AG04450 (cell line): ENCODE results near the gene KYAT1. TPM values are rescaled to one million over a fixed set of nuclear protein-coding genes. Genes with fewer than 3 reads are reported as not detected.
A peak's percentile ranks its signal among the peaks of the same experiment; 100 is the strongest.
"Not testable (repeated sequence)": the region's sequence is repeated elsewhere in the genome, so short reads cannot be mapped to it uniquely, and the experiment has no call there.

Source experiments
- CTCF ChIA-PET: fragments of 300-600, 350-600 bp; formaldehyde crosslinking; extraction: SDS; loops from one replicate; lab custom pipeline; 2022; ENCODE audit warnings: antibody characterized with exemption, inconsistent platforms; lab: Charles Lee
- POLR2A ChIA-PET: fragments of 350-600 bp; formaldehyde crosslinking; extraction: SDS; loops from one replicate; lab custom pipeline; 2021; ENCODE audit warnings: antibody characterized with exemption, inconsistent platforms; lab: Yijun Ruan, JAX
- DNase-seq: peaks from one replicate; pipeline ENCODE4 v3.0.0-alpha.2; 2011; ENCODE audit warnings: low read depth, low spot score
- H3K27ac ChIP-seq: one replicate; pipeline ENCODE4 v1.5.1; 2012; ENCODE audit warnings: low read depth, low read length, control low read depth
- H3K27me3 ChIP-seq: one replicate; pipeline ENCODE4 v1.6.0; 2012; ENCODE audit warnings: low read length; ENCODE audit not compliant: control insufficient read depth, insufficient read depth
- H3K4me3 ChIP-seq: 2 replicates; pipeline ENCODE4 v1.5.1; 2011; ENCODE audit warnings: mild to moderate bottlenecking, low read depth, low read length, control low read depth
- H3K9me3 ChIP-seq: 2 replicates; pipeline ENCODE4 v1.5.1; 2012; ENCODE audit warnings: low read length; ENCODE audit not compliant: control insufficient read depth, insufficient read depth
- polyA plus RNA-seq: library from polyadenylated mRNA; depleted of rRNA; stranded (reverse); fragments of >200 nt; gene quantifications from 2 replicates; pipeline ENCODE4 v1.2.3, GENCODE V29; 2011
- TF ChIP-seq, protein P1 (sequence below): IDR thresholded peaks from 2 replicates; pipeline ENCODE4 v1.5.1; 2011; ENCODE audit warnings: low read depth, low read length, control low read depth, inconsistent platforms

KYAT1 gene
- polyA plus RNA-seq, 1 experiment: 5.2 TPM

DNA sequence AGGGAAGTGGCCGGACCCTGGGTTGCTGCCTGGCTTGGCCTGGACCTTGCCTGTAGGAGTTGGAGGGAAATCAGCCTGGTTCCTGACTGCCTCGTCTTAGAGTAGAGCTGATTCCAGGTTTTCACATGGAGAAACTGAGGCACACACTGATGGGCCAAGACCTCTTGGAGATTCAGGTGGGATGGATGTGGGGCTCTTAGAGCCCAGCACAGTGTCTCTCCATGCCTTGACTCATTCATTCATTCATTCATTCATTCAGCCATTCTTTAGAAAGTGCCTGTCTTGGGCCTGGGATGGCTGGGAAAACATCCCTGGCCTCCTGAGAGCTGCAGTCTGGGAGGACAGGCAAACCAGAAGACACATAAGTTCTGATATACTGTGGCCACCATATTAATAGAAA lies 2.4 kb upstream of the KYAT1 start:
- ChIA-PET POLR2A (interaction anchor here (0.6 kb wide), 1 partner anchor 449 kb away, joined by 3 read pairs; no protein-coding TSS in a partner anchor), CTCF (no interaction called here)
- H3K27me3 ChIP-seq: no peaks in the 10 kb centered on the region
- peak overlapping the region; percentile 31 for H3K27ac ChIP-seq
- H3K4me3 ChIP-seq: peak overlapping the region; percentile 13; the same call in 1 of the 2 replicates
- DNase-seq: no peak
- TF ChIP-seq, protein P1, sequence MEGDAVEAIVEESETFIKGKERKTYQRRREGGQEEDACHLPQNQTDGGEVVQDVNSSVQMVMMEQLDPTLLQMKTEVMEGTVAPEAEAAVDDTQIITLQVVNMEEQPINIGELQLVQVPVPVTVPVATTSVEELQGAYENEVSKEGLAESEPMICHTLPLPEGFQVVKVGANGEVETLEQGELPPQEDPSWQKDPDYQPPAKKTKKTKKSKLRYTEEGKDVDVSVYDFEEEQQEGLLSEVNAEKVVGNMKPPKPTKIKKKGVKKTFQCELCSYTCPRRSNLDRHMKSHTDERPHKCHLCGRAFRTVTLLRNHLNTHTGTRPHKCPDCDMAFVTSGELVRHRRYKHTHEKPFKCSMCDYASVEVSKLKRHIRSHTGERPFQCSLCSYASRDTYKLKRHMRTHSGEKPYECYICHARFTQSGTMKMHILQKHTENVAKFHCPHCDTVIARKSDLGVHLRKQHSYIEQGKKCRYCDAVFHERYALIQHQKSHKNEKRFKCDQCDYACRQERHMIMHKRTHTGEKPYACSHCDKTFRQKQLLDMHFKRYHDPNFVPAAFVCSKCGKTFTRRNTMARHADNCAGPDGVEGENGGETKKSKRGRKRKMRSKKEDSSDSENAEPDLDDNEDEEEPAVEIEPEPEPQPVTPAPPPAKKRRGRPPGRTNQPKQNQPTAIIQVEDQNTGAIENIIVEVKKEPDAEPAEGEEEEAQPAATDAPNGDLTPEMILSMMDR: no peak
- H3K9me3 ChIP-seq: no peaks in the 10 kb centered on the region

DNA sequence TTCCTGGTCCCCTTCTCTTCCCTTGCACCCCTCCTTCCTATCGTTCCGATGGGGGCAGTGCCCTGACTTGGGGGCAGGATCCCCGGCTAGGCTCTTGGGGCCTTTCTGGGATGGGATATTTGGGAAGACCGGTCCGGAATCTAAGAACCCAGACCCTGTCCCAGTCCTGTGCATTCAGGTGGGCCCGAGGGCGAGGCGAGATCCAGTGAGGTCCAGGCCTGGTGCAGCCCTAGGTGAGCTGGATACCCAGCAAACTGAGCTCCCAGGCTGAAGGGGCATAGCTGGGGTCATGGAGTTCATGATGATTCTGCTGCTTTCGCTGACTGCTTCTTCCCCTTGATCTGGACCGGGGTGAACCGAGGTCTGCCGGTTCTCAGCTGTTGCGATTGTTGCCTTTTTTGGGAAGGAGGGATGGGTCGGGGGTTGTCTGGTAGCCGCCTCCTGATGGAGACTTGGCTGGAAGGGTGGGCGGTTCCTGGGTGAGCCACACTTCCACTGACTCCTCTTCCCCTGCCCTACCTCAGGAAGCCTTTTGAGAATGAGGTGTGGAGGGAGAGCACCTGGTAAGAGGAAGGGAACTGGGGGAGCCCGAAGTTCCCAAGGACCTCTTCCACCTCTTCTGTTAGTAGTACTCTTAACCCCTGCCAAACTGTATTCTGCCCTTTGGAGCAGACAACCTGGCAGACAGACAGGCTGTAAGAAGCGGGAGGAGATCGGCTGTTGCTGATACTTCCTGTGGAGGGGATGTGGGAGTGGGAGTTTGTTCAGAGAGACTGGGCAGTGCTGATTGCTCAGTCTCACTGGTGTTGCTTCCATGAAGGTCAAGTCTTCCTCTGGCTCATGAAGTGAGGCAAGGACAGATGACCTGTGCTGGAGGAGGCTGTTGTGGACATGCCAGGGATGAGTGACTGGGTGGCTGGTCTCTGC lies 1.2 kb upstream of the KYAT1 start:
- DNase-seq: no peak

DNA sequence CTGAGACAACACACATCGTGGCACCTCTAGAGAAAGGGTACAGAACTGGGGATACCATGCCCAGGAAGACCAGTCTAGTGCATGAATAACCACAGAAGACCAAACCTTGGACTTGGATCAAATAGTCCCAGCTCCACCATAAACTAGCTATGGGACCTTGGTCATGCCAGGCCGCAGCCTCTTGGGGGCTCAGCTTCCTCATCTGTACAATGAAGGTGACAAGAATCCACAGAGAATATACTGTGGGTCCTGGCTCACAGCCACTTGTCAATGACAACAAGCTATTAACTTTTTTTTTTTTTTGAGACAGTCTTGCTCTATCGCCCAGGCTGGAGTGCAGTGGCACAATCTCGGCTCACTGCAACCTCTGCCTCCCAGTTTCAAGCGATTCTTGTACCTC lies 3.9 kb downstream of the KYAT1 start:
- POLR2A ChIA-PET: no interaction called here

More for the DNA sequence above, 1.2 kb upstream of the KYAT1 start:
- no peaks in the 10 kb centered on the region for H3K27me3 ChIP-seq
- POLR2A ChIA-PET: interaction anchor here (0.6 to 0.7 kb wide), 3 partner anchors 9 to 332 kb away, joined by 3 read pairs; no protein-coding TSS in a partner anchor
- H3K27ac ChIP-seq: peak overlapping the region; percentile 66
- peak overlapping the region; percentile 82 for H3K4me3 ChIP-seq
- H3K9me3 ChIP-seq: no peaks in the 10 kb centered on the region
- CTCF ChIA-PET: interaction anchor here (0.5 to 0.6 kb wide), 2 partner anchors 67 to 91 kb away, joined by 4 to 5 read pairs; no protein-coding TSS in a partner anchor
- TF ChIP-seq, protein P1: no peak

DNA sequence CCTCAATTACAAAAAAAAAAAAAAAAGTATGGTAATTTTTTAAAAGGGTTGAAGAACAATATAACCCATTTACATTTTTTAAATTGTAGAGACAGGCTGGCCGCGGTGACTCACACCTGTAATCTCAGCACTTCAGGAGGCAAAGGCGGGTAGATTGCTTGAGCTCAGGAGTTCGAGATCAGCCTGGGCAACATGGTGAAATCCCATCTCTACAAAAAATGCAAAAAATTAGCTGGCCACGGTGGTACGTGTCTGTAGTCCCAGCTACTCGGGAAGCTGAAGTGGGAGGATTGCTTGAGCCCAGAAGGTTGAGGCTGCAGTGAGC lies 10.8 kb downstream of the KYAT1 start:
- not testable (repeated sequence) for H3K9me3 ChIP-seq, H3K4me3 ChIP-seq, DNase-seq, H3K27ac ChIP-seq, H3K27me3 ChIP-seq
- POLR2A ChIA-PET: interaction anchor here (0.7 kb wide), 1 partner anchor 189 kb away, joined by 5 read pairs; no protein-coding TSS in a partner anchor
- CTCF ChIA-PET: interaction anchor here (0.6 to 1.5 kb wide), 2 partner anchors 22 to 57 kb away, joined by 3 to 11 read pairs; no protein-coding TSS in a partner anchor

More for the DNA sequence above, 3.9 kb downstream of the KYAT1 start:
- TF ChIP-seq, protein P1: no peak
- CTCF ChIA-PET: interaction anchor here (1.0 to 1.3 kb wide), 2 partner anchors 15 to 50 kb away, joined by 3 to 13 read pairs; no protein-coding TSS in a partner anchor
- Histone ChIP-seq H3K9me3 (no peaks in the 10 kb centered on the region), H3K27ac (no peak overlapping the region), H3K4me3 (no peak overlapping the region), H3K27me3 (no peaks in the 10 kb centered on the region)
- DNase-seq: no peak

DNA sequence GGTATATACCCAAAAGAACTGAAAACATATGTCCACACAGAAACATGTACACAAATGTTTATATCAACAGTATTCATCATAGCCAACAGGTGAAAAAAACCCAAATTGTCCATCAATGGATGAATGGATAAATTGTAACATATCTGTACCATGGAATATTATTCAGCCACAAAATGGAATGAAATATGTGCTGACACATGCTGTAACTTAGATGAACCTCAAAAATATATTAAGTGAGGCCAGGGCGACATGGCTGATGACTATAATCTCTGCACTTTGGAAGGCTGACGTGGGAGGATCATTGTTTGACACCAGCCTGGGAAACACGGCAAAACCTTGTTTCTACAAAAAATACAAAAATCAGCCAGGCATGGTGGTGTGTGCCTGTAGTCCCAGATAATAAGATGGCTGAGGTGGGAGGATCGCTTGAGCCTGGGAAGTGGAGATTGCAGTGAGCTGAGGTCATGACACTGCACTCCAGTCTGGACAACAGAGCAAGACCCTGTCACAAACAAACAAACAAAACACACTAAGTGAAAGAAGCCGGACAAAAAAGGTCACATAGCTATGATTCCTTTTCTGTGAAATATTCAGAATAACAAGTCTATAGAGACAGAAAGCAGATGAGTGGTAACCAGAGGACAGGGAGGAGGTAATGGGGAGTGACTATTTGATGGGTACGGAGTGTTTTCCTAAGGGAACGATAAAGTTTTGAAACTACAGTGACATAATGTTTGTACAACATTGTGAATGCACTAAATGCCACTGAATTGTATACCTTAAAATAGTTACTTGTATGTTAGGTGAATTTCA lies 11.4 kb downstream of the KYAT1 start:
- POLR2A ChIA-PET: interaction anchor here (0.6 to 0.7 kb wide), 2 partner anchors 54 to 189 kb away, joined by 3 to 5 read pairs; no protein-coding TSS in a partner anchor
- CTCF ChIA-PET: interaction anchor here (0.6 to 1.5 kb wide), 2 partner anchors 21 to 58 kb away, joined by 3 to 11 read pairs; no protein-coding TSS in a partner anchor
- no peaks in the 10 kb centered on the region for H3K27me3 ChIP-seq
- no peak overlapping the region for H3K27ac ChIP-seq
- DNase-seq: no peak
- TF ChIP-seq, protein P1: no peak
- H3K9me3 ChIP-seq: no peaks in the 10 kb centered on the region
- H3K4me3 ChIP-seq: no peak overlapping the region
